ENCODE results near the gene KCNK1. TPM values are rescaled to one million over a fixed set of nuclear protein-coding genes. Genes with fewer than 3 reads are reported as not detected.

KCNK1 gene
- total and polyA plus RNA-seq, 2 of the 13 experiments (the other 11 are each of a cell fraction or from before 2014, with no cell fraction given): not detected

GRCh38 chr1:233614173-233614742 lies 352 bp downstream of the KCNK1 start (continued):
- TF ChIP-seq SMAD3 (CRISPR knock-in tag; IDR thresholded peaks at IDR 0.05): no peak

- Histone ChIP-seq H3K4me2 (ENCODE audit: low read depth, low read length) (no peak overlapping the region), H3K27me3 (ENCODE audit: control insufficient read depth in 1 of 2, insufficient read depth in 2 of 2, low read length in 2 of 2) (peaks cover 0 to 18% of the 10 kb centered on the region in 2 experiments; a peak in 3 of 5 replicates), H3K4me1 (ENCODE audit: insufficient read depth, low read length) (no peaks in the 10 kb centered on the region), H3K27ac (ENCODE audit: extremely low read length, insufficient read depth, low read length) (no peak overlapping the region), H3K36me3 (replicated peaks in 1 of 2; ENCODE audit: control insufficient read depth in 1 of 2, insufficient read depth in 2 of 2, low read length in 2 of 2) (no peaks in the 10 kb centered on the region), H3K9ac (ENCODE audit: insufficient read depth, low read depth, low read length) (no peak overlapping the region), H3K79me2 (ENCODE audit: insufficient read depth, low read length) (no peaks in the 10 kb centered on the region), H3K4me3 (replicated peaks in 1 of 3; ENCODE audit: insufficient read depth in 1 of 3, low read depth in 2 of 3, low read length in 3 of 3) (no peak overlapping the region), H3K9me3 (ENCODE audit: low read length) (no peaks in the 10 kb centered on the region), H2AFZ (ENCODE audit: low read length) (no peak overlapping the region), H4K20me1 (ENCODE audit: insufficient read depth, low read length) (no peaks in the 10 kb centered on the region)
- ChIA-PET CTCF (ENCODE audit: low intra/inter-chr PET ratio, low total read pairs) (no interaction called here), POLR2A (no interaction called here)
- intact Hi-C loops (cut with micrococcal nuclease; ENCODE audit: unreplicated experiment): no loop called here
- DNase-seq (ENCODE audit: low spot score) (no peak), FAIRE-seq (no peak), ATAC-seq (no peak)
- BruUV-seq (replicated peaks): no TSS peak
- in situ Hi-C loops (cut with HindIII; ENCODE audit: extremely low pct_ligation_motif_present, low pct_unique_long_range_greater_than_20kb): no loop called here
- WGBS (ENCODE audit: low lambda C conversion rate): 44% methylated on average over 13 of the region's 36 CpGs
- TF ChIP-seq XRCC5 (optimal IDR thresholded peaks at IDR 0.05; ENCODE audit: low read length) (no peak), SRSF1 (optimal IDR thresholded peaks at IDR 0.05; ENCODE audit: low read depth, low read length) (no peak), ZNF124 (CRISPR knock-in tag; IDR thresholded peaks at IDR 0.05) (no peak), ZNF576 (CRISPR knock-in tag; IDR thresholded peaks at IDR 0.05) (no peak), SIX4 (CRISPR knock-in tag; IDR thresholded peaks at IDR 0.05) (no peak), MXD1 (CRISPR knock-in tag; IDR thresholded peaks at IDR 0.05) (no peak), CHD4 (IDR thresholded peaks at IDR 0.05; ENCODE audit: borderline replicate concordance, low read length) (no peak), PRDM10 (CRISPR knock-in tag; IDR thresholded peaks at IDR 0.05; ENCODE audit: low read depth) (no peak), ZNF329 (CRISPR knock-in tag; IDR thresholded peaks at IDR 0.05; ENCODE audit: low read depth) (no peak)
Observed at GRCh38 chr1:233614743-233615521, 1.0 kb downstream of the KCNK1 start.
